Spleen (tissue), 7 donors: ENCODE results near the gene BPI.

Experiments used
- POLR2AphosphoS5 ChIP-seq, 3 donors: sonication (generic); formaldehyde crosslinking; IDR thresholded peaks; one replicate each; pipeline ENCODE4 v1.5.1; 2017; ENCODE audit warnings: antibody characterized with exemption in 3 of 3
- TF ChIP-seq, protein P1 (sequence below), 11 experiments: fragments of 200-600 bp in 7 of 11; fragments of 450-650 bp in 4 of 11; sonication (generic) in 4 of 11; IDR thresholded peaks in 8 of 11; conservative IDR thresholded peaks in 3 of 11; 1 replicate in 7 of 11; 2 replicates in 4 of 11; pipeline versions ENCODE4 v1.4.0 to v1.8.0; 2016 to 2021; ENCODE audit warnings: antibody characterized with exemption in 11 of 11, inconsistent platforms in 4 of 11, mild to moderate bottlenecking in 1 of 11
- donor health status: DM: no; HTN: no; CAD: no; lungs with moderate emphysema.
- donor health status: DM: no; HTN: no; CAD: no.
- donor health status: DM: no; HTN: no; CAD: no.

DNA sequence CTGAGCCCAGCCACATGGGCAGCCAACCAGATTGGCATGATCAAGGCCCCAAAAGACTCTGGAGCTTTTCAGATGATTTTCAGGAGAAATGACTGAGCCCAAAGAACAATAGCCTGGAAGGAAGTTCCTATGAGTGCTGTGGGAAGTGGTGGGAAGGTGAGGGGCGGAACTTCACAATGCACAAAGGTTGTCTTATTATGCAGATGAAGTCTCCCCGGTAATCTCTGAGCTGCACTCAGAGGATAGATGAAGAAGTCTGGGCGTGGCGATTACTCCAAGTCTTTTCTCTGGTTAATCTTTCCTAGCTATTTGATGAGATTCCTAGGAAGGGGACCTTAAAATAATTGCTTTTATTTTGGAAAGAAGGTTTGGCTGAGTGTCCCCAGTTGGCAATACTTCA is 79.2 kb downstream of the BPI start:
- TF ChIP-seq, protein P1, sequence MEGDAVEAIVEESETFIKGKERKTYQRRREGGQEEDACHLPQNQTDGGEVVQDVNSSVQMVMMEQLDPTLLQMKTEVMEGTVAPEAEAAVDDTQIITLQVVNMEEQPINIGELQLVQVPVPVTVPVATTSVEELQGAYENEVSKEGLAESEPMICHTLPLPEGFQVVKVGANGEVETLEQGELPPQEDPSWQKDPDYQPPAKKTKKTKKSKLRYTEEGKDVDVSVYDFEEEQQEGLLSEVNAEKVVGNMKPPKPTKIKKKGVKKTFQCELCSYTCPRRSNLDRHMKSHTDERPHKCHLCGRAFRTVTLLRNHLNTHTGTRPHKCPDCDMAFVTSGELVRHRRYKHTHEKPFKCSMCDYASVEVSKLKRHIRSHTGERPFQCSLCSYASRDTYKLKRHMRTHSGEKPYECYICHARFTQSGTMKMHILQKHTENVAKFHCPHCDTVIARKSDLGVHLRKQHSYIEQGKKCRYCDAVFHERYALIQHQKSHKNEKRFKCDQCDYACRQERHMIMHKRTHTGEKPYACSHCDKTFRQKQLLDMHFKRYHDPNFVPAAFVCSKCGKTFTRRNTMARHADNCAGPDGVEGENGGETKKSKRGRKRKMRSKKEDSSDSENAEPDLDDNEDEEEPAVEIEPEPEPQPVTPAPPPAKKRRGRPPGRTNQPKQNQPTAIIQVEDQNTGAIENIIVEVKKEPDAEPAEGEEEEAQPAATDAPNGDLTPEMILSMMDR (IDR thresholded peaks at IDR 0.05 in 8 of 11, conservative IDR thresholded peaks at IDR 0.05 in 3 of 11), result no peak
- no peak for TF ChIP-seq POLR2AphosphoS5 (IDR thresholded peaks at IDR 0.05)
